Heart left ventricle (tissue), 13 donors: ENCODE measurements around the gene TYSND1.

Experiments
- POLR2A ChIP-seq, 2 donors: fragments of 450-650 bp; IDR thresholded peaks; one replicate each; pipeline ENCODE4 v1.6.1; 2017; ENCODE audit warnings: antibody characterized with exemption in 2 of 2, mild to moderate bottlenecking in 2 of 2, moderate library complexity in 2 of 2
- TF ChIP-seq, protein P1 (sequence below), 12 donors: fragments of 200-600 bp; sonication (generic) in 4 of 12; IDR thresholded peaks; one replicate each; pipeline versions ENCODE4 v1.5.0 to v1.8.0; 2018 to 2022; ENCODE audit warnings: antibody characterized with exemption in 12 of 12, mild to moderate bottlenecking in 5 of 12
- donor health status: ischemic (EF 13 %, LVEDD 7.1; RV severe dilation, severe dysfunction).
- donor health status: DM: no; HTN: yes; CAD: no.
- donor health status: DM: no; HTN: no; CAD: no.
- donor health status: ischemic (EF 25% LVEDD 6.9; RV normal size, moderate dysfunction).
- donor health status: ischemic (EF 25% LVEDD 5.7; RV mildly dilated, moderate dysfunction).
- donor health status: ischemic (EF 35%, LVEDD 5.7; RV mildly dilated, moderate dysfunction).
- donor health status: nonischemic (EF 11% LVEDD 7.7; RV severe dilation, severe dysfunction).
- donor health status: DM: yes; HTN: yes; CAD: no.
- donor health status: PGD.
- donor health status: ischemic (EF 29% LVEDD 5.4; RV normal size, mild dysfunction).
- donor health status: nonischemic (EF 23%, LVEDD 6.1; RV moderate dilation, normal function).

DNA sequence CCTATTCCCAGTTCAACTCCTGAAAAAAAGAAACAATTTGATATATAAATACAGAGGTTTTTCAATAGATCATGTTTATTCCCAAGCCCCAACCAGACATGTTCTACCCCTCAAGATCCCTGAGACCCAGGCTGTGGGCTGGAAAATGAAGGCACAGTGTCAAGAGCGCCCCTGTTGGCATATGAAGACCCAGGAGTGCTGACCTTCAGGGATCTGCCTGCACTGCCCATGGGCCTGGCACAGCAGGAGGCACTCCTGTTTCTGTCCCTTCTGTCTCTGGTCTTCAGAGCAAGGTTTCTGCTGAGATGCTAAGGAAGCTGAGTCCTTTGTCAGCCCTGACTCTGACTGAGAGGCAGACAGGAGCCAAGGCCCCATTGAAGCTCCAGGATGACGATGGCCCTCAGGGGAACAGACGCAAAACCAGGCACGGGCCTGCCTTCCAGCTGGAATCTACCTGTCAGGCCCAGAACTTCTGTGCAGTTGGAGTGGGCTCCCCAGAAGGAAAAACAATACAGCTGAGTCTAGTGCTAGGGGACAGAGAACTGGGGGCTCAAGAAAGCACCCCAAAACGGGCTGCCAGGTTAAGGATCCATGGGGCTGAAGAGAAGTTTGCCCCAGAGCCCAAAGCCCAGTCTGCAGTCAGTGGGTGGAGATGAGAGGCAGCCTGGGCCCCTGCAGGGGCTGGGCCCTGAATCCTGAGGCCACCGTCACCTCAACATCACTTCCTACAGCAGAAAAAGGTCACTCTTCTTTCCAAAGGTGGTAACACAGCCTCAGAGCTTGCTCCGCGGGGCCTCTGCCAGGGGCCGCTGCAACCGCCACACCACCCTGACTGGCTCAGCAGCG, 7.1 kb downstream of the TYSND1 start:
- TF ChIP-seq, protein P1, sequence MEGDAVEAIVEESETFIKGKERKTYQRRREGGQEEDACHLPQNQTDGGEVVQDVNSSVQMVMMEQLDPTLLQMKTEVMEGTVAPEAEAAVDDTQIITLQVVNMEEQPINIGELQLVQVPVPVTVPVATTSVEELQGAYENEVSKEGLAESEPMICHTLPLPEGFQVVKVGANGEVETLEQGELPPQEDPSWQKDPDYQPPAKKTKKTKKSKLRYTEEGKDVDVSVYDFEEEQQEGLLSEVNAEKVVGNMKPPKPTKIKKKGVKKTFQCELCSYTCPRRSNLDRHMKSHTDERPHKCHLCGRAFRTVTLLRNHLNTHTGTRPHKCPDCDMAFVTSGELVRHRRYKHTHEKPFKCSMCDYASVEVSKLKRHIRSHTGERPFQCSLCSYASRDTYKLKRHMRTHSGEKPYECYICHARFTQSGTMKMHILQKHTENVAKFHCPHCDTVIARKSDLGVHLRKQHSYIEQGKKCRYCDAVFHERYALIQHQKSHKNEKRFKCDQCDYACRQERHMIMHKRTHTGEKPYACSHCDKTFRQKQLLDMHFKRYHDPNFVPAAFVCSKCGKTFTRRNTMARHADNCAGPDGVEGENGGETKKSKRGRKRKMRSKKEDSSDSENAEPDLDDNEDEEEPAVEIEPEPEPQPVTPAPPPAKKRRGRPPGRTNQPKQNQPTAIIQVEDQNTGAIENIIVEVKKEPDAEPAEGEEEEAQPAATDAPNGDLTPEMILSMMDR (IDR thresholded peaks at IDR 0.05): no peak
- TF ChIP-seq POLR2A (IDR thresholded peaks at IDR 0.05): no peak
